ENCODE data around the gene MKNK2. TPM values are rescaled to one million over a fixed set of nuclear protein-coding genes. Genes with fewer than 3 reads are reported as not detected.
"Not testable (repeated sequence)": the region's sequence is repeated elsewhere in the genome, so short reads cannot be mapped to it uniquely, and the experiment has no call there.

The MKNK2 gene
- 10 to 100 TPM; 41.2 to 82.1 (median 62.1) TPM for polyA plus RNA-seq (ENCODE audit: insufficient read length in 4 of 4)

DNA sequence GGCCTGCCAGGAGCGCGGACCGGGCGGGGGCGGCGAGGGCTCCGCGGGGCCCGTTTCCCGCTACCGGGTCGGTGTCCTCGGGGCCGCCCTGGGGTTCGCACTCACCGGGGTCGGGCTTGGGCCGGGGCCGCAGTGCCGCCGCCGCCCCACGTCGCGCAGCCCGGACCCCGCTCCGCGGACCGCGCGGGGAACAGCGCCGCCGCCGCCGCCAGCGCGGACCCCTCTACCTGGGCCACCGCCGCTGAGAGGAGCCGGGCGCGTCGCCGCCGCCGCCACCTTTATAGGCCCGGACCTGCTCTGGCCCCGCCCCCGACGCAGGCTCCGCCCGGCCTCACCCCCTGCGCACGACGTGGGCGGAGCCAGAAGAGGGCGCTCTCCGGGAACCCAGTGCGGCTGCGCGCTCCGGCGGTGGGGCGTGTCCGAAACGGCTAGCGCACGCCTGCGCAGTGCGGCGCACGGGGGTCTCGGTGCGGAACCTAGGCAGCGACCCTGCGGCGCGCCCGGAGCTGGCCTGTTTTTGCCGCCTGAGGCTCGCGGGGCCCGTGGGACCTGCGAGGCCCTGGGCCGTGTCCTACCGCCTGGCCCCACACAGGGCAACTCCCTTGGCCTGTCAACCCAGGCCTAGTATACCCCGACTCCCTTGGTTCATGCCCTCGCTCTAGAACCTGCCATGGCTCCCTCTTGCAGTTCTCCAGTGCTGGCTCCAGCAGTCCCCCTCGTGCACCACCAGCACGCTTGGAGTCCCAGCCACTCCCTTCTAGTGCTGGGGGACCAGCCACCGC lies at the start of gene MKNK2:
TSS of gene MKNK2 (minus strand) at position 254 of the 782 bp plus-strand sequence. CDS start 393 bp downstream, outside the sequence.
- peak in 3 of 4 donors; percentile 80 to 86 (median 84) for DNase-seq (ENCODE audit: low read depth in 4 of 4, low spot score in 3 of 4)

DNA sequence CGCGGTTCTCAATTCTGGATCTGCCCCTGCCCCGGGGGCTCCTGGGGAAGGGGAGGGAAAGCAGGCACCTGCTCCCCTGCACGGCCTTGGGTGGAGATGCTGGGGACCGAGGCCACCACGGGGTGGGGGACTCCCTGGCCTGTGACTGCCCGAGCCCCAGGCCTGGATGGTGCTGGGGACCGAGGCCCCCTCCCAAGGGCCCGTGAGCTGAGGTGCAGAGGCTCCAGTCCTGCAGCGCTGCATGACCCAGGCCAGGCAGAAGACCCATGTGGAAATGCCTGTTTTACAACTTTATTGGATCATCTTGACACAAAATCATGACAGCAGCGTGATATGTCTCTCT lies 49.6 kb upstream of the MKNK2 start:
- DNase-seq (ENCODE audit: low read depth in 4 of 4, low spot score in 3 of 4): no peak

DNA sequence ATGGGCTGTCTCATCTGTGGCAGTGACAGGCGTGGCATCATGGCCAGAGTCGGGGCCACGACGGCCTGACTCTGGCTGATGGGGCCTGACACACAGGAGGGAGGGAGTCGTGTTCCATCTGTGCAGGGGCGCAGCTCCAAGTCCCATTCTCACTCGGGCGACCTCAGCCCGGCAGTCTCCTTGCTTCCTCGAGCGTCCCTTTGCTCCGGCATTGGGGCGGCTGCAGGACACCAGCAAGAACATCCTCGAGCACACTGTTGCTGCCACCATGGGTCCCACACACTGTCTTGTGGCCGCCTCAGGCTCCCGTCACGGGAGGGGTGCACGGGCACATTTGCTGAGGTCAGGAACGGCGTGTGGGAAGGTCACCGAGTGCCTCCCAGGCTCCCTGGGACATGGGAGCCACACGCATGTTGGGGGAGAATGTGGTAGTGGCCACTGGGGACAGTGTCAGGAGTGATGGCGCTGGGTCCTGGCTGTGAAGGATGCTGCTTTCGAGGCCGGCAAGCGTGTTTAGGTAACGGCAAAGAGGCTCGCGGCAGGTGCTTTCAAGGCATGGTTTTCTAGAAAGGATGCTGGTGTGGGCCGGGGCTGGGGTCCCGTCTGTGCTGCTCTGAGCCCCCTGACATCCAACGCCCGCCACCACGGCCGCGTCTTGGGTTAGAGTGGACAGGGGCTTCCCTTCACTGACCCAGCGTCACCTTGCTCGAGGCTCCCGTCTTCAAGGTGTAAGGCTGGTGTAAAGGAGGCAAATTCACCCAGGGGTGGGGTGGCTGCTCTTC lies 49.1 kb upstream of the MKNK2 start:
- DNase-seq (ENCODE audit: low read depth in 4 of 4, low spot score in 3 of 4): no peak

DNA sequence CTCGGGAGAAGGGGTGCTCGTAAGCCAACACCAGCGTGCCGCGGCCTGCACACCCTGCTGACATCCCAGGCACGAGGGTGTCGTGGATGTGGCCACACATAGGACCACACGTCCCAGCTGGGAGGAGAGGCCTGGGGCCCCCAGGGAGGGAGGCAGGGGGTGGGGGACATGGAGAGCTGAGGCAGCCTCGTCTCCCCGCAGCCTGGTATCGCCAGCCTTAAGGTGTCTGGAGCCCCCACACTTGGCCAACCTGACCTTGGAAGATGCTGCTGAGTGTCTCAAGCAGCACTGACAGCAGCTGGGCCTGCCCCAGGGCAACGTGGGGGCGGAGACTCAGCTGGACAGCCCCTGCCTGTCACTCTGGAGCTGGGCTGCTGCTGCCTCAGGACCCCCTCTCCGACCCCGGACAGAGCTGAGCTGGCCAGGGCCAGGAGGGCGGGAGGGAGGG lies 48.0 kb upstream of the MKNK2 start:
- DNase-seq (ENCODE audit: low read depth in 4 of 4, low spot score in 3 of 4): no peak

GRCh38 chr19:2097886-2098327 lies 46.9 kb upstream of the MKNK2 start:
- no peak for DNase-seq (ENCODE audit: low read depth in 4 of 4, low spot score in 3 of 4)

- no peak for DNase-seq (ENCODE audit: low read depth in 4 of 4, low spot score in 3 of 4)
These were observed 46.3 kb upstream of the MKNK2 start for GRCh38 chr19:2097203-2097885.

DNA sequence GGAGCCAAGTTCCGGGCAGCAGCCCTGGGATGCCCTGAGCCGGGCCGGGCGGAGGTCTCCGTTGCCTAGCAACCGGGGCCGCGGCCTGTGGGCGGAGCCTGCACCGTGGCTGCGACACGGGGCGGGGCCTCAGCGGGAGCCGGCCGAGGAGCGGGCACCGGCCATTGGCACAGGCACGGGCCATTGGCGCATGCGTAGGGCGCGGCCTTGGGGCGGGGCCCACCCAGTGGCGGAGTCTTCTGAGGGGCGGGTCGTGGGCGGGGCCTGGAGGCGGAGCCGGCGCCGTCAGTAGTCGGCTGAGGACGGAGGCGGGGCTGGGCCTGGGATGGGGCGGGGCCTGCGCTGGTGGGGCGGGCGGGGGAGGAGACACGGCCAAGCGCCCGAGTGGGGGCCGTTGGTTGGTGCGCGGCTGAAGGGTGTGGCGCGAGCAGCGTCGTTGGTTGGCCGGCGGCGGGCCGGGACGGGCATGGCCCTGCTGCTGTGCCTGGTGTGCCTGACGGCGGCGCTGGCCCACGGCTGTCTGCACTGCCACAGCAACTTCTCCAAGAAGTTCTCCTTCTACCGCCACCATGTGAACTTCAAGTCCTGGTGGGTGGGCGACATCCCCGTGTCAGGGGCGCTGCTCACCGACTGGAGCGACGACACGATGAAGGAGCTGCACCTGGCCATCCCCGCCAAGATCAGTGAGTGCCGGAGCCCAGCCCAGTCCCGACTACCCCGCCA lies 45.6 kb upstream of the MKNK2 start, which contains the start of gene IZUMO4:
TSS of gene IZUMO4 (plus strand) at position 436 of the 723 bp plus-strand sequence. CDS start at position 467, 31 bp downstream.
- peak; percentile 89 to 97 (median 92) for DNase-seq (ENCODE audit: low read depth in 4 of 4, low spot score in 3 of 4)

DNA sequence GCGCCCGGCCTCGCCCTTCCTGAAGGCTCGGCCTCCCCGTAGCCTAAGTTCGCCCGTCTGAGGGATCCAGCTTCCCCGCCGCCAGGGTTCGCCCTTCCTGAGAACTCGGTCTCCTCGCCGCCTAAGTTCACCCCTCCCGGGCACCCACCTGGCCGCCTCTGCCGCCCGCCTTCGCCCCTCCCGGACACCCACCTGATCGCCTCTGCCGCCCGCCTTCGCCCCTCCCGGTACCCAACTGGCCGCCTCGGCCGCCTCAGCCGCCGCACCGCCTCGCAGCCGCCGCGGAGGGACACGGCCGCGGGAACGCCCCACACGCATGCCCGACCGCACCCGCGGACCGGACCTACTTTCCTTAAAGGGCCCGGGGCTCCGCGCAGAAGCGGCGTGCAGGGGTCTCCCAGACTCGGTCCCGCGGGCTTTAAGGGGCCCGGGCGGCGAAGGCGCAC lies 45.0 kb upstream of the MKNK2 start, which contains the start of gene MOB3A:
TSS of gene MOB3A (minus strand) at position 293 of the 446 bp plus-strand sequence. CDS start 17,766 bp downstream, outside the sequence.
- DNase-seq (ENCODE audit: low read depth in 4 of 4, low spot score in 3 of 4): peak in 2 of 4 donors; percentile 81 to 85

DNA sequence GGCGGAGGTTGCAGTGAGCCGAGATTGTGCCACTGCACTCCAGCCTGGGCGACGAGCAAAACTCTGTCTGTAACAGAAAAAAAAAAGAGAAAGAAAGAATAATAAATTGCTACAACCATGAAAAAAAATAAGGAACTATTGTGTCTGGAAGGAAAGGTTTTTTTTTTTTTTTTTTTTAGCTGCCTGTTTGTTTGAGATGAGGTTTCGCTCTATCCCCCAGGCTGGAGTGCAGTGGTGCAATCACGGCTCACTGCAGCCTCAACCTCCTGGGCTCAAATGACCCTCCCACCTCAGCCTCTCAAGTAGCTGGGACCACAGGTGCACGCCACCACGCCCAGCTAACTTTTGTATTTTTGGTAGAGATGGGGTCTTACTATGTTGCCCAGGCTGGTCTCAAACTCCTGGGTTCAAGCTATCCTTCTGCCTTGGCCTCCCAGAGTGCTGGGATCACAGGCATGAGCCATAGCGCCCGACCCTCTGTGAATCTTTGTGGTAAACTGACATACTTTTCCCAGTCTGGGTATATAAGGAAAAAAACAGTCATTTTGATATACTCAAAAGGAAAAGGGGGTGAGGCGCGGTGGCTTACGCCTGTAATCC lies 41.0 kb upstream of the MKNK2 start:
- DNase-seq (ENCODE audit: low read depth in 4 of 4, low spot score in 3 of 4): not testable (repeated sequence)

DNA sequence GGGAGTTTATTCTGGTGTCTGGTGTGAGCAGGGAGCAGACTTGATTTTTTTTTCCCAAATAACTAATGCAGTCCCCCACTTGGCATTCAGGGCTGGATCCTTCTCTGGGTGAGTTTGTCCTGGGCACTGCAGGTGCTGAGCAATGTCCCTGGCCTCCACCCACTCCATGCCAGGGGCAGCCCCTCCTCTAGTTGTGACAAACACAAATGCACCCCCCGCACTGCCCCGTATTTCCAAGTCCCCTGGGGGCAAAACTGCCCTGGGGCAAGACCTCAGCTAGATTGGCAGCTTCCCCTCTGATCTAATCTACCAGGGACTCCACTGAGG lies 38.6 kb upstream of the MKNK2 start:
- DNase-seq (ENCODE audit: low read depth in 4 of 4, low spot score in 3 of 4): no peak

DNA sequence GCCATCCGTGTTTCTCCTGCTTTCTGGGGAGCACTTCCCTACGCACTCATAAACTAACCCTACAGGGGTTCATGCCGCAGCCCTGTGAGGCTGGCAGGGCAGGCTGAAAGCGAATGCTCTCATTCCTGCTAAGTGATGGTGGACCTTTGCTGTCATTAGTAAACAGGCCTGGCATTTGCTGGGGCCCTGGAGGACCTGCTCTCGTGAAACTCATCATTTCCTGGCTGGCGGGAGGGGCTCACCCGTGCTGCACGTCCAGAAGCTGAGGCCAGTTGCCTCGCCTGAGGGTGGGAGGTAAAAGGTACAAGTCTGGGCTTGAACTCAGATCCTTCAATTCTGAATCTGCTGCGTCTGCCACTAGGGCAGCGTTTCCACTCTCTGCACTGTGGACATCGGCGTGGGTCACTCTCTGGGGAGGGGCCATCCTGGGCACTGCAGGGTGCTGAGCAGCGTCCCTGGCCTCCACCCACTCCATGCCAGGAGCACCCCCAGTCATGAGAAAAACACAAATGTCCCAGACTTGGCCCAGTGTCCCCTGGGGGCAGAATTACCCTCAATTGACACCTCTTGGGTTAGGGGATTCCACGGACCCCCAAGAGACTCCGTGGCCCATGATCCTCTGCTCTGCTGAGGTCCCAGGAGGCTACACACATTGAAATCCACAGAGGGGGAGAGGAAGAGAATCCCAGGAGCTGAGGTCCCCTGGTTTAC lies 38.1 kb upstream of the MKNK2 start:
- no peak for DNase-seq (ENCODE audit: low read depth in 4 of 4, low spot score in 3 of 4)

GRCh38 chr19:2087621-2088100 lies 36.6 kb upstream of the MKNK2 start:
- no peak for DNase-seq (ENCODE audit: low read depth in 4 of 4, low spot score in 3 of 4)

- not testable (repeated sequence) for DNase-seq (ENCODE audit: low read depth in 4 of 4, low spot score in 3 of 4)
These were observed 35.9 kb upstream of the MKNK2 start for GRCh38 chr19:2086695-2087620.

DNA sequence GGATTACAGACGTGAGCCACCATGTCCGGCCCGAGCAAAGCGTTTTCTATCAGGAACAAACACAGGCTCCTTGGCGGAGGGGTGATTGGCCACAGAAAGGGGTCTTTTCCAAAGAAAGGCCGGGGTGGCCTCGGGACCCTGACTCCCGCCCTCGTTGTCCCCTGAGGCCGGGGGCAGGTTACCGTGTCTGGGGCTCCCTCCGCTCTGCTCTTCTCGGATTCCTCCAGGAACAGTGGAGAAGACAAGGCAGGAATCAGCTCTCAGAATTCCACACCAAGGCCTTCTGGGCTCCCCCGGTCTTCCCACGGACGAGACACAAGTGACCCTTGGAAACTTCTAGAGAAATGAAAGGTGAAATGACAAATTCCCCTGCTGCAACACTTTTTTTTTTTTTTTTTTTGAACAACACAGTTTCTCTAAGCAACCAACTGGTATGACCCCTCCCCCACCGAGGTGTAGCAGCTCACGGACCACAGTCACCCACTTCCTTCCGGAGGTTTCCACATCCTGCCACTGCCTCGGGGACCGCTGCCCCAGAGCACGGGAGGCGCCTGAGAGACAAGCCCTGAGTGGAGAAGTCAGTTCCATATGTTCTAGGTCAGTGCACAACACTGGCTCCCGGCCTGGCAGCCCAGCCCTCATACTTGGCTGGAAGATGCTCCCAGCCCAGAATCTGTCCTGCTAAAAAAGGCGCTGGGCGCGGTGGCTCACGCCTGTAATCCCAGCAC lies 34.1 kb upstream of the MKNK2 start:
- no peak for DNase-seq (ENCODE audit: low read depth in 4 of 4, low spot score in 3 of 4)

DNA sequence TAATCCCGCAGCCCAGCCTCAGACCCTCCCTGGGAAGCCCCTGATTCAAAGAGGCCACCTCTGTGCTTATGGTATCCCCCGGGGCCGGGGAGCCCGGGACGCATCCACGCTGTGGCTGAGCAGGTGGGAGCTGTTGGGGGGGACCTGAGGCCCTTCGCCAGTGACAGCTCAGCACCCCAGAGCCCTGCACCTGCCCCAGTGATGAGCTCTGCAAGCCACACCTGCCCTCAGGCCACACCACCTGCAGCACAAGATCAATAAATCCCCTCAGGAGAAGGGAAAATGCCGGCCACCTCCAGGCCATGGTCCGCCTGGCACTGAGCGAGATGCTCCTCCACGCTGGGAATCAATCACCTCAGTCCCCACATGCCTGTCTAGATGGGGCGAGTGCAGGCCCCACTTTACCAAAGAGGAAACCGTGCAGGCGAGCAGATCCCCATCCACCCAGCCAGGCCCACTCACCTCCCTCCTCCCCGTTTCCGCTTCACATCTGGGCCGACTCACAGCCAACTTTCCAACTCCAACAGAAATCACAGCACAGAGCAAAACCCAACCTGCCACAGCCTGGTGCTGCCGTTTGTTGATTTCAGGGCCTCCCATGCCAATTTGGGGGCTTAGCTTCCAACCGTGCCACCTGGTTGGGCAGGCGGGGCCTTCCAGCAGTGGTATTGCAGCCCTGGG lies 32.3 kb upstream of the MKNK2 start:
- no peak for DNase-seq (ENCODE audit: low read depth in 4 of 4, low spot score in 3 of 4)
